Urinary bladder (tissue), 4 donors: ENCODE data around the gene TPM1. TPM values are rescaled to one million over a fixed set of nuclear protein-coding genes. Genes with fewer than 3 reads are reported as not detected.

Source experiments
- DNase-seq: peaks from one replicate; pipeline ENCODE4 v3.0.0-alpha.2; 2015; ENCODE audit errors: extremely low spot score
- H3K27ac ChIP-seq: one replicate; pipeline ENCODE4 v1.5.1; 2013; ENCODE audit warnings: low read depth, mild to moderate bottlenecking, moderate library complexity
- H3K36me3 ChIP-seq: one replicate; pipeline ENCODE4 v1.6.1; 2013; ENCODE audit warnings: mild to moderate bottlenecking, moderate library complexity; ENCODE audit not compliant: insufficient read depth
- H3K4me1 ChIP-seq: one replicate; pipeline ENCODE4 v1.6.1; 2013; ENCODE audit warnings: mild to moderate bottlenecking, moderate library complexity; ENCODE audit not compliant: insufficient read depth
- H3K4me3 ChIP-seq: one replicate; pipeline ENCODE4 v1.5.1; 2013; ENCODE audit warnings: low read depth, low read length
- WGBS: extraction: QIAGEN DNeasy Blood & Tissue Kit; methylation state at CpG from one replicate; pipeline ENCODE4 v1.1.7; 2013; 5-methylcytosine and 5-hydroxymethylcytosine counted together
- polyA plus RNA-seq: library from polyadenylated mRNA; stranded (reverse); fragments of 200-250 nt; gene quantifications from one replicate; pipeline ENCODE4 v1.2.3, GENCODE V29; 2013
- total RNA-seq: library from RNA; depleted of rRNA; stranded (reverse); fragments of >200 nt; gene quantifications from one replicate; pipeline ENCODE4 v1.2.3, GENCODE V29; 2014
- donor health status: healthy with polysubstance abuse.
- donor health status: healthy.

Gene TPM1
- total and polyA plus RNA-seq, 2 donors = 1,685 to 3,649 TPM

DNA sequence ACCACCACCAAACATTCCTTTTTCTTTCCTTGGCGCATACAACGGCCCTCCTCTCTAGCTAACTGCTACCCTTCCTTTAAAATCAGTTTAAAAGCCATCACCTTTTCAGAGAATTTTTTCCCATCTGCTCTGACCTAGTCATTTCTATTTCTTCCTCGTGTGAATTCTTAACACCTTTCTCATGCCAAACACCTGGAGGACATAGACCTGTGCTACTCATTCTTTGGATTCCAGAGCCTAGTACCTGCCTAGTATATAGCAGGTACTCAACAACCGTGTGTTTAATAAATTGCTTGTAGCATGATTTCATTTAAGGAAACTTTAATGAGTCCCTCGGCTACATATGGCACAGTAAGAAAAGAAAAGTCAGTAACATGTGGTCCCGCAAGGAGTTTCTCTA, 2.0 kb upstream of the TPM1 start:
- WGBS = 89% methylated on average over 6 of the region's 6 CpGs
- Histone ChIP-seq H3K36me3 (no peaks in the 10 kb centered on the region), H3K4me3 (no peak overlapping the region), H3K4me1 (no peaks in the 10 kb centered on the region), H3K27ac (no peak overlapping the region)
- no peak for DNase-seq

DNA sequence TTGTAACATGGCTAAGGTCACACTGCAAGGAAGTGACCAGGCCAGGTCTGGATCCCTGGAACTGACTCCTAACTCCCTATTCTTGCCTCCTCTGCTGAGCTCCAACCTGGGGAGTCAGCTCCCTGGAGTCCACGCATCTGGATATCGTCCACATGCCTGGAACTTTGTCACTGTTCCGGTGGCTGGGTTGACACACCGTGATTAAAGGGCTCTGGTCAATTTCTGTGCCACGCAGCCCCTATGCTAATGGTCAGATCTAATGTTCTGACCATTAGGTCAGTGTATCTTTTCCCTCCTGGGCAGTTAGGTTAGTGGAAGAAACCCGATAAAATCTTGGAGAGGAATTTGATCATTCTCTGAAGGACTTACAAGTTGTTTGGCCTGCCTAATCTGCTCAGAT, 1.6 kb upstream of the TPM1 start:
- H3K27ac ChIP-seq = no peak overlapping the region
- no peaks in the 10 kb centered on the region for H3K36me3 ChIP-seq
- H3K4me3 ChIP-seq = no peak overlapping the region
- H3K4me1 ChIP-seq = no peaks in the 10 kb centered on the region
- WGBS = 49% methylated on average over 6 of the region's 6 CpGs
- no peak for DNase-seq

DNA sequence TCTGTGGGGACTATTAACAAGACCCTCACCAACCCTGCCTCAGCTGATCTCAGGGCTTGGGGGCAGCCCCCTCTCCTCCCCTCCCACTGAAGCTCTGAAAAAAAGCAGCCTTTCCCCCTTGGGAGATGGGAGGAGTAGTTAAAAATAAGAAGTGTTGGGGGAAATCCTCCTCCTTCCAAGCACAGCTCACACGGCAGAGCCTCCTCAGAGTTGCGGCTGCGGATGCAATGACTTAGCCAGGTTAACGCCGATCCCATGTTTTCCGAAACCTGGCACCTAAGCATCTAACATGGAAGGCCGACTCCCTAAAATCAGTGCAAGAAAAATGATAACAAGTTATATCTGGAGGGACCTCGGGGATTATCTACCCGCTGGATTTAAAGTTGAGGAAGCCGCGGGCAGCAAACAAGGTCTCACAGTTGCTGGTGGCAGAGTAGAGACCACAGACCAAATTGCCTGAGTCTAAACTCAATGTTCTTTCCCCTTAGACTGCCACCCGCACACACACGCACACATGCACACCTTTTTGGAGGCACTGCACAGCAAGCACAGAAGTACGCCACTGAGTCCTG, 1.1 kb upstream of the TPM1 start:
- 37% methylated on average over 14 of the region's 14 CpGs for WGBS
- peak overlapping the region; percentile 66 for H3K4me3 ChIP-seq

DNA sequence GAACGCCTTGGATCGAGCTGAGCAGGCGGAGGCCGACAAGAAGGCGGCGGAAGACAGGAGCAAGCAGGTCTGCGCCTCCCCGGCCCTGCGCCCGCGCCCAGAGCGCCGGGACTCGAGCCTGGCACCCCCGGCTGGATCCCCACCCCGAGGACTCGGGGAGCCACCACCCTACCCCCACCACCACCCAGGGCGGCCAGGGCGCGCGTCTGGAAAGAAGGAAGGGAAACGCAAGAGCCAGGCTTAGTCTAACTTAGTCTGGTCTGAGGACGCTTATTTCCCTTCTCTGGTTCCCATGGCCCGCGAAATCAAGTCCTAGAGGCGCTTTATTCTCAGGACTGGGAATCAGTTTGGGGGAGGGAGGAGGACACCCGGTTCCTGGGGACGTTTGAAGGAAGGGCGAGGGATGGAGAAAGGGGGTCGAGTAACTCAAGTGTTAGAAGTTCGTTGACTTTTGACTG, 359 bp downstream of the TPM1 start:
- peak overlapping the region; percentile 46 for H3K27ac ChIP-seq
- no peaks in the 10 kb centered on the region for H3K36me3 ChIP-seq
- DNase-seq = no peak
- WGBS = under 1% methylated on average over 31 of the region's 31 CpGs
- H3K4me3 ChIP-seq = peak overlapping the region; percentile 66
- H3K4me1 ChIP-seq = no peaks in the 10 kb centered on the region

More for the DNA sequence above, 1.1 kb upstream of the TPM1 start:
- DNase-seq = no peak
- H3K36me3 ChIP-seq = no peaks in the 10 kb centered on the region
- H3K27ac ChIP-seq = peak overlapping the region; percentile 81
- no peaks in the 10 kb centered on the region for H3K4me1 ChIP-seq

DNA sequence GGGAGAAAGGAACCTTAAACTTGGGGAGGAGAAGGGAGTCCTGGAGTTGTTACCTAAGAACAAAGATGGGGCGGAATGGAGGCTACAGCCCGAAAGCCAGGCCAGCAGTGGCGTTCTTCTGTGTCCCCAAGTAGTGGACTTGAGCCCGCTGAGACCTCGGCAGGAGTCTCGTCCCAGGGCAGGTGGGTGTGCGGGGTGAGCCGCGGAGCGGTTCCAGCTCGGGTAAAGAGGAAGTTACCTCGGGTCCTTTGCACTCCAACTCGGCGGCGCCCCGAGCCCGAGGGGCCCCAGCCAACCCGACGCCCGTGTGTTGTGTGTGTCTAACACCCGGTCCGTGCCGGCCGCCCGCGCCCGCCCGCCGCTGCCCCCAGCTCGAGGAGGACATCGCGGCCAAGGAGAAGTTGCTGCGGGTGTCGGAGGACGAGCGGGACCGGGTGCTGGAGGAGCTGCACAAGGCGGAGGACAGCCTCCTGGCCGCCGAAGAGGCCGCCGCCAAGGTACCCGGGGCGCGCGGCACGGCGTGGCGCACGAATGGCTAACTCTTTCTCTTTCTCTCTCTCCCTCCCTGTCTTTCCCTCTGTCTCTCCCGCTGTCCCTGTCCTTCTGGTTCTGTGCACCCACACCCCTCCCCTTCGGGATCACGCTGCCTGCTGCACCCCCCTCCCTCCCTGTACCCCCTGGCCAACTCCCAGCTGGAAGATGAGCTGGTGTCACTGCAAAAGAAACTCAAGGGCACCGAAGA, 959 bp downstream of the TPM1 start:
- H3K4me3 ChIP-seq = peak overlapping the region; percentile 66
- no peak for DNase-seq
- under 1% methylated on average over 54 of the region's 54 CpGs for WGBS
- no peaks in the 10 kb centered on the region for H3K4me1 ChIP-seq
- H3K36me3 ChIP-seq = no peaks in the 10 kb centered on the region
- H3K27ac ChIP-seq = peak overlapping the region; percentile 1

DNA sequence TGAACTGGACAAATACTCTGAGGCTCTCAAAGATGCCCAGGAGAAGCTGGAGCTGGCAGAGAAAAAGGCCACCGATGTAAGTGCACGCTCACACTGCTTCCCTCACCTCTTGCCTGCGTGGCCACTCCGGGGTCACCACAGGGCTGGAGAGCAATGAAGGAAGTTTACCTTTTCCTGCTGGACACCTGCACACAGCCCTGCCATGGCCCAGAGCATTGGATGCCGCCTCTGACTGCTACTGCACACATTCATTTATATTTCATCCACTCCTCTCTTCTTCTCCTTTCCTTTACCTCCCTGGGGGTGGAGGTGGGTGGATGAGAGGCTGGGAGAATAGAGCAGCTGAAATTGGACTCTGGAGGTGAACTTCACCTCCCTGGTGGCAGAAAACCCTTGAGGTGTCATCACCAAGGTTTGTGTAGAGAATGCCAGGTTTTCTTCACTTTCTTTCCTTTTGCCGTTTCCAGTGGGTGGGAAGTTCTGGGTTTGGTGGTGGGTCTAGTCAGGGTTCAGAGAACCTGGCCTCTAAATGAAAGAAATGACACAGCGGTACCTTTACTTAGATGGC, 1.6 kb downstream of the TPM1 start:
- Histone ChIP-seq H3K4me1 (no peaks in the 10 kb centered on the region), H3K27ac (peak overlapping the region; percentile 1), H3K36me3 (no peaks in the 10 kb centered on the region), H3K4me3 (peak overlapping the region; percentile 66)
- 28% methylated on average over 7 of the region's 7 CpGs for WGBS
- DNase-seq = no peak

DNA sequence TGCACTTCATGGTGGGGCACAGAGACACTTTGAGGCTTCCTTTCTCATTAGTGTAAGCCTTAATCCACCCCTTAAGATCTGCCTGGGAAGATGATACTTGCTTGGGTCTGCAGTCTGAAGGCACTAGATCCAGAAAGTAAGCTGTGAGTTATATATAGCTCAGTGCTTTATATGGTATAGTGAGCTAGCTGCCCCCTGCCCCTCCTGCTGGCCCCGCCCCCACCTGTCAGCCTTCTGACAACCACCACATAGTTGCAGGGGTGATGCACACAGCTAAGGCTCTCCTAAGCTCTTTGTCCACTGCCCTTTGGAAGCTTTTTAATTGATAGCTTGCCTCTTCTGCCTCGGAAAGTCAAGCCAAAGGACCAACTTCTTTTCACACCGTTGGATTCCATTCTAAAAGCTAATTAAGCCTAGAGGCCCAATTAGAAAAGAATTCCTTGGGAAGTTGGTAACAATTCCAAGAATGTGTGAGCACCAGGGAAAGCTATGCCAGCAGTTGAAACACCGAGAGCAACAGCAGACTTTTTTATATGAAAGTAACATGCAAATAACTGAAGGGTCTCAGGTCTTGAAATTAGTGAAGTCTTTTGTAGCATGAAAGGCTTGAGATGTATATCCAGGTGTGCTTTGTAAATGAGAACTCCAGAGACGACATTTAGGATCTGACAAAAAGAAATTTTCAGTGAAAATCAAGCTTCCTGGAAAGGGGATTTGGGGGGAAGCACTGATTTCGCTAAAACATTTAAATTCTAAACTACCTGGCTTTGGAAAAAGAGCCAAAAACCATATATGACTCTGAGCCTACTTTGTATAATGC, 2.3 kb downstream of the TPM1 start:
- H3K4me1 ChIP-seq = no peaks in the 10 kb centered on the region
- no peak overlapping the region for H3K27ac ChIP-seq
- no peak for DNase-seq

DNA sequence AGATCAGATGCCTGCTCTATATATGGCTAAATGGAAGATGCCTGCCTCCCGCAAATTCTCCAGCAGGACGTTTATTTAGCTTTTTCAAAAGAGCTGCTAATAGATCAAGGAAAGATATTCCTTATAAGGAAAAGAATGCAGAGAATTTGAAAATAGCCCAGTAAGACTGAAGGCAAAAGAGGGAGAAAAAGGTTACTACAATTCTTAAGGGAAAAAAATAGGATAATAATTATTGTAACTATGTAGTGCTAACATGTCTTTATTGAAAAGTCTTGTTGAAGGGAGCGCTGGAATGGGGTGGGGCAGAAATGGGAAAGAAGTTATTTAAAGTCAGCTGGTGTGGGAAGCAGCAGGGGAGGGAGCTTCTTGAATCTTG, 2.9 kb downstream of the TPM1 start:
- WGBS = 21% methylated on average over 3 of the region's 3 CpGs

More for the DNA sequence above, 2.3 kb downstream of the TPM1 start:
- WGBS = 32% methylated on average over 6 of the region's 6 CpGs
- Histone ChIP-seq H3K36me3 (no peaks in the 10 kb centered on the region), H3K4me3 (peak overlapping the region; percentile 66)

DNA sequence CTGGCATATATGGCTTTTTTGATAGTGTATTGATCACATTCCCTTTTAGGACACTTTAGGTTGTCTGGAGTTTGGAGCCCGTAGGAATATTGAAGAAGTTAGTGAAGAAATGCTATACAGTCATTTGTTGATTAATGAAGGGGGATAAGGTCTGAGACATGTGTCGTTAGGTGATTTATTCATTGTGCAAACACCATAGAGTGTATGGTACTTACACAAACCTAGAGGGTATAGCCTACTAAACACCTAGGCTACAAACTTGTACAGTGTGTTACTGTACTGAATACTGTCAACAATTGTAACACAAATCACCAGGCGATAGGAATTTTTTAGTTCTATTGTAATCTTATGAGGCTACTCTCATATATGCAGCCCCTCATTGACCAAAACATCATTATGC, 3.3 kb downstream of the TPM1 start:
- WGBS = 49% methylated on average over 3 of the region's 3 CpGs
- H3K4me1 ChIP-seq = no peaks in the 10 kb centered on the region
- H3K4me3 ChIP-seq = no peak overlapping the region
- no peak for DNase-seq
- no peak overlapping the region for H3K27ac ChIP-seq
- H3K36me3 ChIP-seq = no peaks in the 10 kb centered on the region

More for the DNA sequence above, 2.9 kb downstream of the TPM1 start:
- no peaks in the 10 kb centered on the region for H3K4me1 ChIP-seq
- no peak overlapping the region for H3K27ac ChIP-seq
- H3K4me3 ChIP-seq = peak overlapping the region; percentile 66
- no peak for DNase-seq
- no peaks in the 10 kb centered on the region for H3K36me3 ChIP-seq

DNA sequence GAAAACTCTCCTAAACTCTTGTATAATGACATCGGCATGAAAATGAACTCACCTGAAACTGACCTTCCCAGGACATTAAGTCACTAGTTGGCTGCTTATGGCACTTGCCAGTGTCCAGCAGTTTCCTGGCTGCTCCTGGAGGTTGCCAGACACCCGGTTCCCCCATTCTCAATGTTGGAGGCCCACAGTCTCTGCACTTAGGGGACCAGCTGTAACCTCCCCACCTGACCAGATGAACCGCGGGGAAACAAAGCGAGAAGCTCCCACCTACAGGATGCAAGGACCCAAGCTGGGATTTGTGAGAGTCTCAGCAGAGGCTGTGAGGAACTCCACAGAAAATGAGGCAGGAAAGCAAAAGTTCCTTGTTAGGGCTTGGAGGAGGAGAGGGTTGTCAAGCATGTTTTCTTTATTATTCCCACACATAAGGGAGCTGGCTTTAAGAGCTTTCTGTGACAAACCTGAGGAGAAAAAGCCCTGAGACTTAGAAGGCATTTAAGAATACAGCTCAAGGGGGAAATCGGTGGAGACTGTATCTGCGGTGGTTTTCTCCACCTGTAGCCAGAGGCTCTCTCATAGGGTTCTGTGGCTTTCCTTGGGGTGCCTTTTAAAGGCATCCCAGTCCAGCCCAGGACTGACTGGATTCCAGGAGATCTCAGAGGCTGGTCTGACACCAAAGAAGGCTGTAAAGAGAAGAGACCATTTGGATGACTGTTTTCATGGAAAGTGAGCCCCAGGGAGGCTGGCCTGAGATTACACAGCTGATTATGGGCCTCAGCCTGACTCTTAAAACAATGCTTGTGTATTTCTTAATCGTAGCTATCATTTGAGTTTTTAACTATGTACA, 4.6 kb downstream of the TPM1 start:
- H3K4me1 ChIP-seq = no peaks in the 10 kb centered on the region
- H3K4me3 ChIP-seq = no peak overlapping the region
- no peak for DNase-seq
- WGBS = 51% methylated on average over 8 of the region's 8 CpGs
- H3K27ac ChIP-seq = peak overlapping the region; percentile 39
- no peaks in the 10 kb centered on the region for H3K36me3 ChIP-seq

DNA sequence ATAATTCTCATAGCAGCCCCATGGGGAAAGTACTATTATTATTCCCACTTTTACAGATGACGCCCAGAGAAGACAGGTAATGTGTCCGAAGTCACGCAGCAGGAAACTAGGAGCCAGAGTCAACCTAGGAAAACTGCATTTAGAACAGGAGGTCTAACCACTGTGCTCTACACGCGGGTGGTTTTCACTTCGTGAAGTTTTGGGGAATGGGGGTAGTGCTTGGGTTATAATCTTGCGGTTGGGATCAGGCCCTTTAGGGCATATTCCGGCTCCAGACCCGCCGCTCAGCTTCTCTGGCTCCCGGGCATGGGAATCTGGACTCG, 5.2 kb downstream of the TPM1 start:
- peak overlapping the region; percentile 83 for H3K4me3 ChIP-seq
- H3K27ac ChIP-seq = peak overlapping the region; percentile 92
- H3K4me1 ChIP-seq = no peaks in the 10 kb centered on the region
- DNase-seq = no peak
- no peaks in the 10 kb centered on the region for H3K36me3 ChIP-seq
- WGBS = 12% methylated on average over 12 of the region's 12 CpGs

DNA sequence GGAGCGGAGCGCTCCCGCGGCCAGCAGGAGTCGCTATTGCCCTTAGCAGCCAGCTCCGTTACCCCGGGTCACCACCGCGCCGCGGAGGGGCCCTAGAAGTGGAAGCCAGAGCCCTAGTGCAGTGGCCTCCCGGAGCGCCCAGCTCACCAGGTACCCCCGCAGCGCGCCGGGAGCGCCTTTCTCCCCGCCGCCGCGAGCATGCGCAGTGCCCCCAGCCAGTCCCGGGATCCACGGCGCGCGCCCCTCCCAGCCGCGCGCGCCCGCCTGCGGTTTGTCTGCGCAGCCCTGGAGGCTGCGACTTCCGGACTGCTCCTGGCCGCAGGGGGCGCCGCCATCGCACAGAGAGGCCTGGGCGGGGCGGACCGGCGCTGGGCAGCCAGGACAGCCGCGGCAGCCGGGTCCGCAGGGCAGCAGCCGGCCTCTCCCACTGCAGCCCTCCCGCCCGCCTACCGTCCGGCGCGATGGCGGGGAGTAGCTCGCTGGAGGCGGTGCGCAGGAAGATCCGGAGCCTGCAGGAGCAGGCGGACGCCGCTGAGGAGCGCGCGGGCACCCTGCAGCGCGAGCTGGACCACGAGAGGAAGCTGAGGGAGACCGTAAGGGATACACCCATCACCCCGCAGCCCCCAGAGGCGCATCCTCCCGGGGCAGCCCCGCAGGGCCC, 5.7 kb downstream of the TPM1 start:
- Histone ChIP-seq H3K36me3 (no peaks in the 10 kb centered on the region), H3K4me1 (no peaks in the 10 kb centered on the region), H3K4me3 (peak overlapping the region; percentile 83), H3K27ac (peak overlapping the region; percentile 92)
- WGBS = under 1% methylated on average over 75 of the region's 75 CpGs
- DNase-seq = peak; percentile 56
